ENCODE data around the gene SFMBT2. TPM values are rescaled to one million over a fixed set of nuclear protein-coding genes. Genes with fewer than 3 reads are reported as not detected.

Gene SFMBT2
- total and polyA plus RNA-seq, 10 of the 15 experiments (the other 5 are each of a cell fraction or from before 2014, with no cell fraction given) = 2.8 to 29.6 (median 15.1) TPM

GRCh38 chr10:7171825-7172224 lies 239.0 kb downstream of the SFMBT2 start:
- WGBS (ENCODE audit: insufficient coverage, insufficient replicate concordance, low lambda C conversion rate, missing lambda C conversion rate) = 96% methylated on average over 34 of the region's 35 CpGs
- Histone ChIP-seq H3K4me2 (ENCODE audit: control insufficient read depth, insufficient read depth) (no peak overlapping the region), H3K4me3 (no peak overlapping the region), H3K27ac (ENCODE audit: control insufficient read depth, insufficient read depth) (no peak overlapping the region), H3K27me3 (replicated peaks in 1 of 2; ENCODE audit: control insufficient read depth in 2 of 2, insufficient read depth in 2 of 2, low read length in 1 of 2) (no peaks in the 10 kb centered on the region), H3K4me1 (ENCODE audit: control insufficient read depth, insufficient read depth, low read length) (no peaks in the 10 kb centered on the region), H2AFZ (ENCODE audit: control insufficient read depth, low read depth, low read length) (no peak overlapping the region), H3K36me3 (ENCODE audit: control insufficient read depth in 2 of 2, insufficient read depth in 2 of 2, low read length in 1 of 2) (peaks cover 30 to 35% of the 10 kb centered on the region in 2 experiments; a peak in 3 of 4 replicates), H3K9me3 (replicated peaks; ENCODE audit: control insufficient read depth, insufficient read depth, low read length) (no peaks in the 10 kb centered on the region), H4K20me1 (ENCODE audit: control insufficient read depth, insufficient read depth) (no peaks in the 10 kb centered on the region), H3K79me2 (ENCODE audit: control insufficient read depth, insufficient read depth, low read length) (no peaks in the 10 kb centered on the region), H3K9ac (ENCODE audit: control insufficient read depth, insufficient read depth, low read length) (no peak overlapping the region)
- ChIA-PET CTCF (interaction anchor here (0.6 kb wide), 1 partner anchor 10 kb away, joined by 3 read pairs; no protein-coding TSS in a partner anchor), SMC1A (ENCODE audit: uncharacterized antibody, unreplicated experiment) (no interaction called here), RAD21 (ENCODE audit: unreplicated experiment) (no interaction called here), POLR2A (no interaction called here)
- no peak for FAIRE-seq
- in situ Hi-C loops (cut with MboI) (no loop called here), intact Hi-C loops (cut with micrococcal nuclease; ENCODE audit: unreplicated experiment) (no loop called here)
- DNase-seq (ENCODE audit: low read depth, low spot score) = no peak
- no peak for ATAC-seq
- BruUV-seq (replicated peaks) = no TSS peak
- no peak for TF ChIP-seq TAF1 (IDR thresholded peaks at IDR 0.05; ENCODE audit: borderline replicate concordance, low read depth, low read length)
- no peak for TF ChIP-seq SUPT20H (IDR thresholded peaks at IDR 0.05; ENCODE audit: borderline replicate concordance, control insufficient read depth, low read depth, low read length)
- TF ChIP-seq PML (IDR thresholded peaks at IDR 0.05; ENCODE audit: low read length) = no peak
- TF ChIP-seq PBX3 (IDR thresholded peaks at IDR 0.05; ENCODE audit: insufficient replicate concordance, low read depth, low read length) = no peak
- no peak for TF ChIP-seq ZBTB40 (IDR thresholded peaks at IDR 0.05; ENCODE audit: borderline replicate concordance)
- TF ChIP-seq POLR2A (IDR thresholded peaks at IDR 0.05; ENCODE audit: low read depth, low read length) = no peak
- TF ChIP-seq EED (IDR thresholded peaks at IDR 0.05; ENCODE audit: low read depth) = no peak
- no peak for TF ChIP-seq MAX (IDR thresholded peaks at IDR 0.05; ENCODE audit: low read depth, low read length)
- TF ChIP-seq ATF7 (IDR thresholded peaks at IDR 0.05; ENCODE audit: low read depth) = no peak
- TF ChIP-seq EZH2 (IDR thresholded peaks at IDR 0.05; ENCODE audit: borderline replicate concordance, control insufficient read depth, low read depth, low read length) = no peak
- no peak for TF ChIP-seq RB1 (IDR thresholded peaks at IDR 0.05; ENCODE audit: borderline replicate concordance)
- no peak for TF ChIP-seq ZNF384 (IDR thresholded peaks at IDR 0.05; ENCODE audit: borderline replicate concordance, low read depth, low read length)
